NT2/D1 (cell line): ENCODE data around the gene STK11.
"Not testable (repeated sequence)": the region's sequence is repeated elsewhere in the genome, so short reads cannot be mapped to it uniquely, and the experiment has no call there.

Experiments
- DNase-seq: peaks from one replicate; pipeline ENCODE4 v3.0.0-alpha.2; 2011; ENCODE audit warnings: low read depth, low spot score
- H3K27me3 ChIP-seq: 2 replicates; pipeline ENCODE4 v1.6.0; 2011; ENCODE audit warnings: mild to moderate bottlenecking; ENCODE audit not compliant: insufficient read length, insufficient read depth
- H3K36me3 ChIP-seq: 2 replicates; pipeline ENCODE4 v1.6.1; 2011; ENCODE audit warnings: mild to moderate bottlenecking, low read length, mixed read lengths; ENCODE audit not compliant: insufficient read depth, insufficient read length
- H3K4me1 ChIP-seq: 2 replicates; pipeline ENCODE4 v1.5.1; 2011; ENCODE audit not compliant: insufficient read depth, insufficient read length
- H3K4me3 ChIP-seq: 2 replicates; pipeline ENCODE4 v1.5.1; 2011; ENCODE audit warnings: low read depth; ENCODE audit not compliant: insufficient read length
- H3K9ac ChIP-seq: 2 replicates; pipeline ENCODE4 v1.6.0; 2011; ENCODE audit warnings: low read depth; ENCODE audit not compliant: insufficient read length
- H3K9me3 ChIP-seq: 2 replicates; pipeline ENCODE4 v1.5.1; 2011; ENCODE audit warnings: mild to moderate bottlenecking, low read length; ENCODE audit not compliant: insufficient read depth
- SUZ12 ChIP-seq: IDR thresholded peaks from 2 replicates; pipeline ENCODE4 v1.6.1; 2011; ENCODE audit not compliant: insufficient read length, insufficient read depth; ENCODE audit errors: extremely low read depth
- YY1 ChIP-seq: IDR thresholded peaks from 2 replicates; pipeline ENCODE4 v1.6.1; 2011; ENCODE audit not compliant: insufficient read length, insufficient read depth
- ZNF274 ChIP-seq: IDR thresholded peaks from 2 replicates; pipeline ENCODE4 v1.6.1; 2011; ENCODE audit warnings: mild to moderate bottlenecking, low read depth, low read length

The STK11 gene

GRCh38 chr19:1241417-1242095, 36.0 kb downstream of the STK11 start, which contains the start of gene ATP5F1D:
Gene ATP5F1D, plus strand, starts transcription at chr19:1241751. Its CDS starts 100 bp downstream, at chr19:1241851.
- peaks cover 32% of the 10 kb centered on the region for H3K36me3 ChIP-seq
- peaks cover 14% of the 10 kb centered on the region for H3K27me3 ChIP-seq
- peak; percentile 92 for DNase-seq
- peak within 1 kb of the TSS; percentile 84 for H3K4me3 ChIP-seq
- no peaks in the 10 kb centered on the region for H3K9me3 ChIP-seq
- H3K4me1 ChIP-seq = peaks cover 42% of the 10 kb centered on the region
- peak within 1 kb of the TSS; percentile 95 for H3K9ac ChIP-seq
- TF ChIP-seq YY1 (no peak), SUZ12 (no peak), ZNF274 (no peak)

DNA sequence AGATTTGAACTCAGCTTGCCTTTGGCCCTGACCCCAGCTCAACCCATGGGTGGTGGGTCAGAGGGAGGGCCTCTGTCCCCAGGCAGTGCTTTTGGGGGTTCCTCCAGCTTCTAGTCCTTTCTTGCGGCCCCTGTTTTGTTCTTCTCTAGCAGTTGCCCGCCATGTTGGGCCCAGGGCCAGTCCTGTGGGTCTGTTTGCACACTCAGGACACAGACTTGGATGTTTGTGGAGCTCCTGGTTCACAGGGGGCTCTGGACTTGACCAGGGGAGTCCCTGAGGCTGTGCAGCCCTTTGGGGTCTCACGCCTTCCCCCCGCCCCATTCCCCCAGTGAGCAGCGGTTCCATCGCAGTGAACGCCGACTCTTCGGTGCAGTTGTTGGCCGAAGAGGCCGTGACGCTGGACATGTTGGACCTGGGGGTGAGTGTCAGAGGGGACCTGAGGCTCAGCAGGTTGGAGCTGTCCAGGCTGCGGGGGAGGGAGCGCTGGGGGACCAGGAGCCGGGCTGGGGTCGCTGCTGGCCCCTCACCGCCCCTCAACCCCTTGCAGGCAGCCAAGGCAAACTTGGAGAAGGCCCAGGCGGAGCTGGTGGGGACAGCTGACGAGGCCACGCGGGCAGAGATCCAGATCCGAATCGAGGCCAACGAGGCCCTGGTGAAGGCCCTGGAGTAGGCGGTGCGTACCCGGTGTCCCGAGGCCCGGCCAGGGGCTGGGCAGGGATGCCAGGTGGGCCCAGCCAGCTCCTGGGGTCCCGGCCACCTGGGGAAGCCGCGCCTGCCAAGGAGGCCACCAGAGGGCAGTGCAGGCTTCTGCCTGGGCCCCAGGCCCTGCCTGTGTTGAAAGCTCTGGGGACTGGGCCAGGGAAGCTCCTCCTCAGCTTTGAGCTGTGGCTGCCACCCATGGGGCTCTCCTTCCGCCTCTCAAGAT, 38.5 kb downstream of the STK11 start:
- H3K4me3 ChIP-seq = no peak overlapping the region
- H3K27me3 ChIP-seq = peaks cover 9% of the 10 kb centered on the region
- H3K9ac ChIP-seq = peak overlapping the region; percentile 53
- peaks cover 32% of the 10 kb centered on the region for H3K36me3 ChIP-seq
- TF ChIP-seq ZNF274 (no peak), SUZ12 (no peak), YY1 (no peak)
- no peak for DNase-seq
- H3K4me1 ChIP-seq = peaks cover 40% of the 10 kb centered on the region
- H3K9me3 ChIP-seq = no peaks in the 10 kb centered on the region

GRCh38 chr19:1244693-1245451, 39.3 kb downstream of the STK11 start:
- peaks cover 3% of the 10 kb centered on the region for H3K27me3 ChIP-seq
- H3K4me1 ChIP-seq = peaks cover 36% of the 10 kb centered on the region
- H3K36me3 ChIP-seq = peaks cover 34% of the 10 kb centered on the region
- TF ChIP-seq YY1 = no peak
- H3K4me3 ChIP-seq = no peak overlapping the region
- no peak for DNase-seq
- peak overlapping the region; percentile 53 for H3K9ac ChIP-seq
- H3K9me3 ChIP-seq = no peaks in the 10 kb centered on the region

GRCh38 chr19:1245494-1246264, 40.1 kb downstream of the STK11 start:
- peaks cover 34% of the 10 kb centered on the region for H3K4me1 ChIP-seq
- peaks cover 42% of the 10 kb centered on the region for H3K36me3 ChIP-seq
- no peaks in the 10 kb centered on the region for H3K9me3 ChIP-seq
- H3K27me3 ChIP-seq = peaks cover 3% of the 10 kb centered on the region
- TF ChIP-seq ZNF274 = no peak
- no peak for TF ChIP-seq YY1
- TF ChIP-seq SUZ12 = no peak
- DNase-seq = no peak
- H3K4me3 ChIP-seq = no peak overlapping the region
- H3K9ac ChIP-seq = peak overlapping the region; percentile 25

- peak overlapping the region; percentile 14 for H3K9ac ChIP-seq
- peaks cover 30% of the 10 kb centered on the region for H3K4me1 ChIP-seq
- not testable (repeated sequence) for H3K4me3 ChIP-seq, H3K27me3 ChIP-seq, H3K9me3 ChIP-seq, DNase-seq
- peaks cover 47% of the 10 kb centered on the region for H3K36me3 ChIP-seq
Measured at GRCh38 chr19:1246265-1247087, 40.9 kb downstream of the STK11 start.

GRCh38 chr19:1247748-1248138, 42.2 kb downstream of the STK11 start:
- H3K4me3 ChIP-seq = peak overlapping the region; percentile 74
- TF ChIP-seq ZNF274 (no peak), YY1 (no peak), SUZ12 (no peak)
- H3K36me3 ChIP-seq = peaks cover 47% of the 10 kb centered on the region
- peak overlapping the region; percentile 69 for H3K9ac ChIP-seq
- H3K27me3 ChIP-seq = no peaks in the 10 kb centered on the region
- no peaks in the 10 kb centered on the region for H3K9me3 ChIP-seq
- no peak for DNase-seq
- H3K4me1 ChIP-seq = peaks cover 24% of the 10 kb centered on the region
